ENCODE results near the gene TTC27.

TTC27 gene

GRCh38 chr2:32732120-32732519 lies 104.3 kb downstream of the TTC27 start:
- H3K4me1 ChIP-seq (ENCODE audit: low read length): no peaks in the 10 kb centered on the region
- H3K9me3 ChIP-seq (ENCODE audit: insufficient read depth, low read length): no peaks in the 10 kb centered on the region
- no peaks in the 10 kb centered on the region for H4K20me1 ChIP-seq (ENCODE audit: insufficient read depth, low read length)
- no peaks in the 10 kb centered on the region for H3K27me3 ChIP-seq (ENCODE audit: low read depth, low read length)
- H3K9ac ChIP-seq (ENCODE audit: low read length): no peak overlapping the region
- TF ChIP-seq, protein P1, sequence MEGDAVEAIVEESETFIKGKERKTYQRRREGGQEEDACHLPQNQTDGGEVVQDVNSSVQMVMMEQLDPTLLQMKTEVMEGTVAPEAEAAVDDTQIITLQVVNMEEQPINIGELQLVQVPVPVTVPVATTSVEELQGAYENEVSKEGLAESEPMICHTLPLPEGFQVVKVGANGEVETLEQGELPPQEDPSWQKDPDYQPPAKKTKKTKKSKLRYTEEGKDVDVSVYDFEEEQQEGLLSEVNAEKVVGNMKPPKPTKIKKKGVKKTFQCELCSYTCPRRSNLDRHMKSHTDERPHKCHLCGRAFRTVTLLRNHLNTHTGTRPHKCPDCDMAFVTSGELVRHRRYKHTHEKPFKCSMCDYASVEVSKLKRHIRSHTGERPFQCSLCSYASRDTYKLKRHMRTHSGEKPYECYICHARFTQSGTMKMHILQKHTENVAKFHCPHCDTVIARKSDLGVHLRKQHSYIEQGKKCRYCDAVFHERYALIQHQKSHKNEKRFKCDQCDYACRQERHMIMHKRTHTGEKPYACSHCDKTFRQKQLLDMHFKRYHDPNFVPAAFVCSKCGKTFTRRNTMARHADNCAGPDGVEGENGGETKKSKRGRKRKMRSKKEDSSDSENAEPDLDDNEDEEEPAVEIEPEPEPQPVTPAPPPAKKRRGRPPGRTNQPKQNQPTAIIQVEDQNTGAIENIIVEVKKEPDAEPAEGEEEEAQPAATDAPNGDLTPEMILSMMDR (IDR thresholded peaks at IDR 0.05; ENCODE audit: low read depth, low read length): no peak
- TF ChIP-seq EZH2phosphoT487 (IDR thresholded peaks at IDR 0.05; ENCODE audit: low read depth): no peak
- no peak overlapping the region for H3K4me2 ChIP-seq (ENCODE audit: low read length)
- H2AFZ ChIP-seq (ENCODE audit: low read depth, low read length): no peak overlapping the region
- H3K79me2 ChIP-seq (ENCODE audit: low read length): no peaks in the 10 kb centered on the region
- H3K4me3 ChIP-seq (ENCODE audit: low read length): no peak overlapping the region
- no peaks in the 10 kb centered on the region for H3K36me3 ChIP-seq (replicated peaks; ENCODE audit: low read depth, low read length)
- H3K27ac ChIP-seq (ENCODE audit: low read length): no peak overlapping the region

GRCh38 chr2:32732912-32733472 lies 105.1 kb downstream of the TTC27 start:
- H3K9ac ChIP-seq (ENCODE audit: low read length): no peak overlapping the region
- H3K27me3 ChIP-seq (ENCODE audit: low read depth, low read length): no peaks in the 10 kb centered on the region
- H3K9me3 ChIP-seq (ENCODE audit: insufficient read depth, low read length): no peaks in the 10 kb centered on the region
- H4K20me1 ChIP-seq (ENCODE audit: insufficient read depth, low read length): no peaks in the 10 kb centered on the region
- H3K27ac ChIP-seq (ENCODE audit: low read length): no peak overlapping the region
- TF ChIP-seq, protein P1 (IDR thresholded peaks at IDR 0.05; ENCODE audit: low read depth, low read length): no peak
- TF ChIP-seq EZH2phosphoT487 (IDR thresholded peaks at IDR 0.05; ENCODE audit: low read depth): no peak
- no peaks in the 10 kb centered on the region for H3K4me1 ChIP-seq (ENCODE audit: low read length)
- H3K79me2 ChIP-seq (ENCODE audit: low read length): no peaks in the 10 kb centered on the region
- no peak overlapping the region for H3K4me2 ChIP-seq (ENCODE audit: low read length)
- H3K4me3 ChIP-seq (ENCODE audit: low read length): no peak overlapping the region
- no peaks in the 10 kb centered on the region for H3K36me3 ChIP-seq (replicated peaks; ENCODE audit: low read depth, low read length)
- no peak overlapping the region for H2AFZ ChIP-seq (ENCODE audit: low read depth, low read length)

GRCh38 chr2:32735348-32735747 lies 107.5 kb downstream of the TTC27 start:
- TF ChIP-seq, protein P1 (IDR thresholded peaks at IDR 0.05; ENCODE audit: low read depth, low read length): no peak
- no peak for TF ChIP-seq EZH2phosphoT487 (IDR thresholded peaks at IDR 0.05; ENCODE audit: low read depth)
- no peaks in the 10 kb centered on the region for H3K9me3 ChIP-seq (ENCODE audit: insufficient read depth, low read length)
- no peak overlapping the region for H3K9ac ChIP-seq (ENCODE audit: low read length)
- peaks cover 8% of the 10 kb centered on the region for H3K4me1 ChIP-seq (ENCODE audit: low read length)
- H3K27ac ChIP-seq (ENCODE audit: low read length): no peak overlapping the region
- no peak overlapping the region for H3K4me3 ChIP-seq (ENCODE audit: low read length)
- no peaks in the 10 kb centered on the region for H4K20me1 ChIP-seq (ENCODE audit: insufficient read depth, low read length)
- no peaks in the 10 kb centered on the region for H3K27me3 ChIP-seq (ENCODE audit: low read depth, low read length)
- no peaks in the 10 kb centered on the region for H3K36me3 ChIP-seq (replicated peaks; ENCODE audit: low read depth, low read length)
- H3K79me2 ChIP-seq (ENCODE audit: low read length): no peaks in the 10 kb centered on the region
- no peak overlapping the region for H2AFZ ChIP-seq (ENCODE audit: low read depth, low read length)
- no peak overlapping the region for H3K4me2 ChIP-seq (ENCODE audit: low read length)

- no peaks in the 10 kb centered on the region for H3K36me3 ChIP-seq (replicated peaks; ENCODE audit: low read depth, low read length)
- no peaks in the 10 kb centered on the region for H3K79me2 ChIP-seq (ENCODE audit: low read length)
- TF ChIP-seq EZH2phosphoT487 (IDR thresholded peaks at IDR 0.05; ENCODE audit: low read depth): no peak
- TF ChIP-seq, protein P1 (IDR thresholded peaks at IDR 0.05; ENCODE audit: low read depth, low read length): no peak
Measured at GRCh38 chr2:32738939-32739338, 111.1 kb downstream of the TTC27 start.

More at GRCh38 chr2:32738939-32739338, 111.1 kb downstream of the TTC27 start:
- peaks cover 27% of the 10 kb centered on the region for H3K4me1 ChIP-seq (ENCODE audit: low read length)
- no peak overlapping the region for H3K4me2 ChIP-seq (ENCODE audit: low read length)
- H3K9ac ChIP-seq (ENCODE audit: low read length): no peak overlapping the region
- H3K4me3 ChIP-seq (ENCODE audit: low read length): no peak overlapping the region
- H2AFZ ChIP-seq (ENCODE audit: low read depth, low read length): no peak overlapping the region
- no peak overlapping the region for H3K27ac ChIP-seq (ENCODE audit: low read length)
- H4K20me1 ChIP-seq (ENCODE audit: insufficient read depth, low read length): no peaks in the 10 kb centered on the region
- no peaks in the 10 kb centered on the region for H3K9me3 ChIP-seq (ENCODE audit: insufficient read depth, low read length)
- H3K27me3 ChIP-seq (ENCODE audit: low read depth, low read length): no peaks in the 10 kb centered on the region
